Esophagus squamous epithelium (tissue), 5 donors: Measurements from ENCODE around the gene HEXIM1. TPM values are rescaled to one million over a fixed set of nuclear protein-coding genes. Genes with fewer than 3 reads are reported as not detected.

ENCODE experiments used
- DNase-seq: peaks from one replicate; lab custom pipeline; 2025; lab: John Stamatoyannopoulos, UW
- H3K27ac ChIP-seq, 4 donors: fragments of 200-600 bp; sonication (generic); one replicate each; pipeline ENCODE4 v1.5.1; 2016 to 2019; ENCODE audit warnings: mild to moderate bottlenecking in 1 of 4
- H3K27me3 ChIP-seq, 4 donors: fragments of 200-600 bp; sonication (generic); 1 replicate in 3 of 4; 2 replicates in 1 of 4; pipeline versions ENCODE4 v1.5.1 to v1.6.0; 2017 to 2021; ENCODE audit warnings: antibody characterized with exemption in 1 of 4
- H3K36me3 ChIP-seq, 3 donors: fragments of 200-600 bp; sonication (generic); one replicate each; pipeline ENCODE4 v1.5.1; 2016 to 2019
- H3K4me1 ChIP-seq, 3 donors: fragments of 200-600 bp; sonication (generic); one replicate each; pipeline ENCODE4 v1.5.1; 2017 to 2019
- H3K4me3 ChIP-seq, 4 donors: fragments of 200-600 bp; sonication (generic); 1 replicate in 3 of 4; 2 replicates in 1 of 4; pipeline ENCODE4 v1.5.1; 2016 to 2019; ENCODE audit warnings: mild to moderate bottlenecking in 2 of 4, moderate library complexity in 1 of 4
- H3K9me3 ChIP-seq, 3 donors: fragments of 200-600 bp; sonication (generic); one replicate each; pipeline ENCODE4 v1.5.1; 2016 to 2019
- POLR2A ChIP-seq, 4 donors: fragments of 450-650 bp; IDR thresholded peaks; one replicate each; pipeline ENCODE4 v1.6.1; 2017; ENCODE audit warnings: antibody characterized with exemption in 4 of 4, mild to moderate bottlenecking in 4 of 4, moderate library complexity in 3 of 4
- WGBS, 2 donors: methylation state at CpG; one replicate each; pipeline ENCODE4 v1.1.5; 2018; 5-methylcytosine and 5-hydroxymethylcytosine counted together
- intact Hi-C: fragments of 100-400 bp; cut with DNase I; formaldehyde crosslinking; loops from one replicate; pipeline ENCODE4 v1.15.0; 2022
- total RNA-seq, 4 donors: library from RNA; depleted of rRNA; stranded (reverse); fragments of >200 nt; gene quantifications; one replicate each; pipeline ENCODE4 v1.1.0, GENCODE V29; 2016
- TF ChIP-seq, protein P1 (sequence below), 6 experiments: fragments of 450-650 bp in 4 of 6; fragments of 200-600 bp in 2 of 6; sonication (generic) in 2 of 6; IDR thresholded peaks; one replicate each; pipeline ENCODE4 v1.5.1; 2016 to 2019; ENCODE audit warnings: antibody characterized with exemption in 6 of 6, mild to moderate bottlenecking in 4 of 6, moderate library complexity in 4 of 6
- donor health status: DM: yes; HTN: yes; CAD: no.

Gene HEXIM1
- total RNA-seq, 4 donors from 2014 or later = 19.8 to 28.4 (median 25.3) TPM

DNA sequence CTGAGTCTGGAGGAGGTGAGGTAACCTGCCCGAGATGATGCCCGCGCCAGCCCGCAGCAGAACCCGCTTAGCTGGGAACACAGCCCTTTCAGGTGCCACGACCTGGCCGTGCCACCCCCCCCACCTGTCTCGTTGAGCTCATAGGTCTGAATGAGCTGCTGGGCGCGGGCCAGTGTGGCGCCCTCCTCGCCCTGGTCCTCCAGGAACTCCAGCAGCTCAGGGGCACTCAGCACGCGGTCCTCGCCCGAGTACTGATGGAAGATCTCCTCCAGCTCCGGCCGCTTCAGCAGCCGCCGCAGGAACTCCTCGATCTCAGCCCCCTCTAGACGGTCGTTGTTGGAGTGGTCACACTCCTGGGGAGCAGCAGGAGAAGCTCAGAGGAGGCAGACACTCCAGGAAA lies 29.6 kb upstream of the HEXIM1 start:
- Histone ChIP-seq H3K4me3 (no peak overlapping the region), H3K4me1 (peaks cover 10 to 21% (median 12%) of the 10 kb centered on the region in 3 donors), H3K36me3 (peaks cover 3 to 58% (median 6%) of the 10 kb centered on the region in 3 donors), H3K9me3 (no peaks in the 10 kb centered on the region), H3K27ac (no peak overlapping the region), H3K27me3 (no peaks in the 10 kb centered on the region)
- TF ChIP-seq, protein P1, sequence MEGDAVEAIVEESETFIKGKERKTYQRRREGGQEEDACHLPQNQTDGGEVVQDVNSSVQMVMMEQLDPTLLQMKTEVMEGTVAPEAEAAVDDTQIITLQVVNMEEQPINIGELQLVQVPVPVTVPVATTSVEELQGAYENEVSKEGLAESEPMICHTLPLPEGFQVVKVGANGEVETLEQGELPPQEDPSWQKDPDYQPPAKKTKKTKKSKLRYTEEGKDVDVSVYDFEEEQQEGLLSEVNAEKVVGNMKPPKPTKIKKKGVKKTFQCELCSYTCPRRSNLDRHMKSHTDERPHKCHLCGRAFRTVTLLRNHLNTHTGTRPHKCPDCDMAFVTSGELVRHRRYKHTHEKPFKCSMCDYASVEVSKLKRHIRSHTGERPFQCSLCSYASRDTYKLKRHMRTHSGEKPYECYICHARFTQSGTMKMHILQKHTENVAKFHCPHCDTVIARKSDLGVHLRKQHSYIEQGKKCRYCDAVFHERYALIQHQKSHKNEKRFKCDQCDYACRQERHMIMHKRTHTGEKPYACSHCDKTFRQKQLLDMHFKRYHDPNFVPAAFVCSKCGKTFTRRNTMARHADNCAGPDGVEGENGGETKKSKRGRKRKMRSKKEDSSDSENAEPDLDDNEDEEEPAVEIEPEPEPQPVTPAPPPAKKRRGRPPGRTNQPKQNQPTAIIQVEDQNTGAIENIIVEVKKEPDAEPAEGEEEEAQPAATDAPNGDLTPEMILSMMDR (IDR thresholded peaks at IDR 0.05) = no peak
- TF ChIP-seq POLR2A (IDR thresholded peaks at IDR 0.05) = no peak
- no peak for DNase-seq
- WGBS, 2 donors = 82 to 84% methylated on average over 3 to 15 of the region's 23 CpGs
- intact Hi-C loops = no loop called here

DNA sequence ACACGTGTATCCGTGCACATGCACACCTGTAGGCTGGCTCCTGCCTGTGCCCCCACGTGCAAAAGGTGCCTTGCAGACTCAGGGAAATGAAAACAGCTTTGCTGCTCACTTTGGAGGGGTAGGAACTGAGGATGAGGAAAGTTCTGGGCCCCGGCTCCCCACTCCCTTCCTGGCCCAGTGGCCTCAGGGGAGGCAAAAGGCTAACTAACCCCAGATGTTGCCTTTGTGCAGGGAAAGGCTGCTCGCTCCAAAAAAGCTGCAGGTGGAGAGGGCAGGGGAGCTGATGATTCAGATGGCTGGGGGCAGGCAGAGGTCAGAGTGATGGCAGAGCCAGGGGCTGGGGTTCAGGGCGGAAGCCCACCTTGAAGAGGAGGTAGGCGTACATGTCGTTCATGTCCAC lies 28.3 kb upstream of the HEXIM1 start:
- Histone ChIP-seq H3K27ac (no peak overlapping the region), H3K9me3 (no peaks in the 10 kb centered on the region), H3K4me3 (no peak overlapping the region), H3K36me3 (peaks cover 3 to 46% (median 6%) of the 10 kb centered on the region in 3 donors), H3K4me1 (peaks cover 19 to 34% (median 23%) of the 10 kb centered on the region in 3 donors), H3K27me3 (no peaks in the 10 kb centered on the region)
- no peak for TF ChIP-seq POLR2A (IDR thresholded peaks at IDR 0.05)
- TF ChIP-seq, protein P1 (IDR thresholded peaks at IDR 0.05) = no peak
- intact Hi-C loops = no loop called here
- DNase-seq = no peak
- WGBS, 2 donors = 82% methylated on average over 3 to 7 of the region's 8 CpGs

DNA sequence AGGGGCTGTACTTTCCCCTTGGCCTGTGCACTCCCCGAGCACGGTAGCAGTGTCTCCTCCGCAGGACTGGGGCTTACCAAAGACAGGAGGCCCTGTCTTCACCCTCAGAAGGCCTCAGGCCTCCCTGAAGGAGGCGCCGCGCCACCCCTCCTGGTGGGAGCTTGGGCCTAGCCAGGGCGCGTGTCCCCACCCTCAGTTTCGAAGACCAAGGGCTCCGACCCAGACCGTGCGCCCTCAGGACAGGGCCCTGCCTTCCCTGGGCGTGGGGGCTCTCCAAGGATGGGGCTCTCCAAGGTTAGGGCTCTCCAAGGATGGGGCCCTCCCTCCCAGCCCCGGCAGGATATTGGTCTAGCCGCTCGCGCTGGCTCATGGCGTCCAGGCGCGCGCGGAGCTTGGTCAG lies 27.7 kb upstream of the HEXIM1 start:
- Histone ChIP-seq H3K27ac (no peak overlapping the region), H3K27me3 (no peaks in the 10 kb centered on the region), H3K36me3 (peaks cover under 1 to 42% (median 6%) of the 10 kb centered on the region in 3 donors), H3K9me3 (no peaks in the 10 kb centered on the region), H3K4me1 (peaks cover 23 to 38% (median 24%) of the 10 kb centered on the region in 3 donors), H3K4me3 (no peak overlapping the region)
- TF ChIP-seq POLR2A (IDR thresholded peaks at IDR 0.05) = no peak
- TF ChIP-seq, protein P1 (IDR thresholded peaks at IDR 0.05) = no peak
- no peak for DNase-seq
- intact Hi-C loops = no loop called here
- WGBS, 2 donors = no CpG with 5 or more reads among the region's 22 CpGs

DNA sequence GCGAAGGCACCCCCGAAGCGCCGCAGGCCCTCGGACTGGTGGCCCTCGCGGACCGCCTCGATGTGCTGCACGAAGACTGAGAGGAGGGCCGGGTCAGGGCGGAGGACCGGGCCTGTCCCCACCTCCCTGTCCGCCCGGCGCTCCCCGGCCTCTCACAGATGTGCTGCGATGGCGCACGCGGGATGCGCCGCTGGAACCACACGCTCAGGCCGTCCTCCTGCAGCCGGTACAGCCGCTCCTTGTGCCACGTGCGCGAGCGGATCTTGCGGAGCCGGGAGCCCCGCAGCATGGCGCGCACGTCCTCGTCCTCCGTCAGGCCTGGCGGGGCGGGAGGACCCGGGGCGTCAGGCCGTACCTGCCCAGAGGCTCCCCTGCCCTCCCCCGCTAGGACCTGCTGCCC lies 27.2 kb upstream of the HEXIM1 start:
- WGBS, 2 donors = no CpG with 5 or more reads among the region's 45 CpGs
- H3K36me3 ChIP-seq = peaks cover 0 to 42% (median 6%) of the 10 kb centered on the region in 3 donors
- no peak for TF ChIP-seq POLR2A (IDR thresholded peaks at IDR 0.05)
- TF ChIP-seq, protein P1 (IDR thresholded peaks at IDR 0.05) = no peak
- peaks cover 23 to 38% (median 25%) of the 10 kb centered on the region in 3 donors for H3K4me1 ChIP-seq
- intact Hi-C loops = no loop called here
- no peak for DNase-seq
- H3K27me3 ChIP-seq = no peaks in the 10 kb centered on the region
- H3K27ac ChIP-seq = no peak overlapping the region
- no peak overlapping the region for H3K4me3 ChIP-seq
- no peaks in the 10 kb centered on the region for H3K9me3 ChIP-seq

DNA sequence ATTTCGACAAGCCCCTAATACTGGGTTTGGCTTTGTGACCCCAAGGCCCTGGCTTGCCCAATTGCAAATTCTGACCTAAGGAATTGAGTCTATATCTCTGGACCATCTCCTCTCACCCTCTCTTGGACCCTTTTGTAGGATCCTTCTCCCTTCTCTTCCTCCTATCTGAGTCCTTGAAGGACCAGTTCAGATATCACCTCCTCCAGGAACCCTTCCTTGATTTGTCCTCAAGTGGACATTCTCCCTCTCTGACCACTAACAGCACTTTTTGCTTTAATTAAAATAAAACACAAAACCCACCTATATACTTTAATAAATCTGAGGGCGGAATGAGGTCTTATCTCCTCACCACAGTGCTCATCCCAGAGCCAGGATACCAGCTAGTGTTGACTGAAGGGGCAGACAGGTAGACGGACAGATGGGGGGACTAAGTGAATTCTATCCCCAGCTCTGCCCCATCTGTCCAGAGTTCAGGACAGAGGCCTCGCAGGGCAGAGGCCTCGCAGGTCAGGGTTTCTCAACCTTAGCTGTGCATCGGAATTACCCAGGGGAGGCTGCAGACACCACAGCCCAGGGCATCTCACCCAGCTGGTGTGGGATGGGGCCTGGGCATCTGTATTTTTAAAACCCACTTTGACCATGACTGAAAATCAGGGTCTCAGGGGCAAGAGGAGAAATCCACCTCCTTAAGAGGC lies 25.1 kb upstream of the HEXIM1 start:
- Histone ChIP-seq H3K4me3 (no peak overlapping the region), H3K27ac (peak overlapping the region; percentile 74 to 84 (median 82)), H3K27me3 (no peaks in the 10 kb centered on the region), H3K9me3 (no peaks in the 10 kb centered on the region), H3K4me1 (peaks cover 39 to 56% (median 40%) of the 10 kb centered on the region in 3 donors), H3K36me3 (peaks cover 0 to 31% (median under 1%) of the 10 kb centered on the region in 3 donors)
- no peak for DNase-seq
- intact Hi-C loops = no loop called here
- WGBS, 2 donors = 71 to 100% methylated on average over 1 to 2 of the region's 6 CpGs
- TF ChIP-seq POLR2A (IDR thresholded peaks at IDR 0.05) = no peak
- TF ChIP-seq, protein P1 (IDR thresholded peaks at IDR 0.05) = no peak
